C4-2B (cell line): ENCODE measurements around the gene ROPN1.

Source experiments
- ZFX ChIP-seq: fragments of 450-650 bp; IDR thresholded peaks from 2 replicates; pipeline ENCODE4 v1.6.1; 2017
- TF ChIP-seq, protein P1 (sequence below): fragments of 450-650 bp; conservative IDR thresholded peaks from 2 replicates; pipeline ENCODE4 v1.5.1; 2017; ENCODE audit warnings: mild to moderate bottlenecking

DNA sequence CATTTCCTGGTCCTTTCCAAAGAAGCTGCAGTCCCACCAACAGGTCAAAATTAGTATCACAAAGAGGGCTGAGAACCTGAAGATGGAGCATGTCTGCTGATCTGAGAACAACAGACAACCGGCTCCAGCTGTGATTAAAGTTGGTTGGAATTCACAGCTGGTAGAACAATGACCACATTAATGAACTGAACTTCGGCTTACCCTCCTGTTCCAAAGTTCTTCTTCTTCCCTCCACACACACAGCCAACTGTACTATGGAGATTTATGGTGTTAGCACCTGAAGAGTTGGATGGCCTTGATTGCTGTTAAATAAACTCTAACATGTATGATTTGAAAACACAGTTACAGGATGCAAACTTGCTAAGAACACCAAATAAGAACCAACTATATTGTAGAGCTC lies 27.4 kb upstream of the ROPN1 start:
- TF ChIP-seq, protein P1, sequence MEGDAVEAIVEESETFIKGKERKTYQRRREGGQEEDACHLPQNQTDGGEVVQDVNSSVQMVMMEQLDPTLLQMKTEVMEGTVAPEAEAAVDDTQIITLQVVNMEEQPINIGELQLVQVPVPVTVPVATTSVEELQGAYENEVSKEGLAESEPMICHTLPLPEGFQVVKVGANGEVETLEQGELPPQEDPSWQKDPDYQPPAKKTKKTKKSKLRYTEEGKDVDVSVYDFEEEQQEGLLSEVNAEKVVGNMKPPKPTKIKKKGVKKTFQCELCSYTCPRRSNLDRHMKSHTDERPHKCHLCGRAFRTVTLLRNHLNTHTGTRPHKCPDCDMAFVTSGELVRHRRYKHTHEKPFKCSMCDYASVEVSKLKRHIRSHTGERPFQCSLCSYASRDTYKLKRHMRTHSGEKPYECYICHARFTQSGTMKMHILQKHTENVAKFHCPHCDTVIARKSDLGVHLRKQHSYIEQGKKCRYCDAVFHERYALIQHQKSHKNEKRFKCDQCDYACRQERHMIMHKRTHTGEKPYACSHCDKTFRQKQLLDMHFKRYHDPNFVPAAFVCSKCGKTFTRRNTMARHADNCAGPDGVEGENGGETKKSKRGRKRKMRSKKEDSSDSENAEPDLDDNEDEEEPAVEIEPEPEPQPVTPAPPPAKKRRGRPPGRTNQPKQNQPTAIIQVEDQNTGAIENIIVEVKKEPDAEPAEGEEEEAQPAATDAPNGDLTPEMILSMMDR = no peak
- no peak for TF ChIP-seq ZFX
